Activated effector memory CD4-positive, alpha-beta T cell treated with anti-CD3 and anti-CD28 coated beads, Interleukin-2, amount 50 U/mL, for 16 hours (primary cell): ENCODE results near the gene SYCE3.
A peak's percentile ranks its signal among the peaks of the same experiment; 100 is the strongest.

Experiments
- DNase-seq: peaks from one replicate; pipeline ENCODE4 v3.0.0-alpha.2; 2020

The SYCE3 gene

DNA sequence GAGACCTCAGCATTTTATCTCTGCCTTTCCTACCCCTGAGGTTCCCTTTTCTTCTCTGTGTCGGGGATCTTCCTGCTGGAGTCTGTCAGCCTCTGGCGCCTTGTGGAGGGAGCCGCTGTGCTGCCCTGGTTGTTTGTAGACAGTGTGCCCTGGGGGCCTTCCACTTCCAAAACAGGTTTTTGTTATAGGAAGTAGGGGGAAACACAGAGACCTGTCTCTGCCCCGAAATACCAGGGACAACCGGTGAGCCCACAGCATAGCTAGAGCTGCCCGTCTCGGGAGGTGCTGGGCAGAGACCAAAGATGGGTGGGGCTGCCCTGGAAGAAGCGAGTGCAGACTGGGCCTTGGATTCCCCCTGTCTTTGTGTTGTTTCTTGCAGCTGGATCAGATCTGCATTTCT is 46.7 kb downstream of the SYCE3 start:
- DNase-seq: no peak

DNA sequence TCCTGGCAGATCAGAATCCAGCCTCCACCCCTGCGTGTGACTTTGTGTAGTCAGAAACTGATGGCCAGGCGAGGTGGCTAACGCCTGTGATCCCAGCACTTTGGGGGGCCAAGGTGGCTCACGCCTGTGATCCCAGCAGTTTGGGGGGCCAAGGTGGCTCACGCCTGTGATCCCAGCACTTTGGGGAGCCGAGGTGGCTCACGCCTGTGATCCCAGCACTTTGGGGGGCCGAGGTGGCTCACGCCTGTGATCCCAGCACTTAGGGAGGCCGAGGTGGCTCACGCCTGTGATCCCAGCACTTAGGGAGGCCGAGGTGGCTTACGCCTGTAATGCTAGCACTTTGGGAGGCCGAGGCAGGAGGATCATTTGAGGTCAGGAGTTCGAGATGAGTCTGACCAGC is 49.5 kb downstream of the SYCE3 start:
- no peak for DNase-seq

DNA sequence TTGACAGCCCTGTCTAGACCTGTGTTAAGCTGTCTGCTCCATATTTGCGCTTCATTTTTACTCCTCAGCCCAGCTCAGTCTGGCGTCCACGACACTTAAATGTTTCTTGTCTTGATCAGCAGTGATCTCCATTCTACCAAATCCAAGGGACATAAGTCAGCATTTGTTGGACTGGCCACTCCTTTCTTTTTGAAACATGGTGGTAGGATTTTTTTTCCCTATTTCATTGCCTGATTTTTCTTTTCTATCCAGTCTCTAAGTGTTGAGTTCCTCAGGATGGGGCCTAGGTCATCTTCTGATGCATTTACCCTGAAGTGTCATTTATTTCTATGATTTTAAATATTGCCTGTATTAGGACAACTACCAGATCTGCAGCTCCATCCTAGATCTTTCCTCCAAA is 53.8 kb downstream of the SYCE3 start:
- DNase-seq: no peak

DNA sequence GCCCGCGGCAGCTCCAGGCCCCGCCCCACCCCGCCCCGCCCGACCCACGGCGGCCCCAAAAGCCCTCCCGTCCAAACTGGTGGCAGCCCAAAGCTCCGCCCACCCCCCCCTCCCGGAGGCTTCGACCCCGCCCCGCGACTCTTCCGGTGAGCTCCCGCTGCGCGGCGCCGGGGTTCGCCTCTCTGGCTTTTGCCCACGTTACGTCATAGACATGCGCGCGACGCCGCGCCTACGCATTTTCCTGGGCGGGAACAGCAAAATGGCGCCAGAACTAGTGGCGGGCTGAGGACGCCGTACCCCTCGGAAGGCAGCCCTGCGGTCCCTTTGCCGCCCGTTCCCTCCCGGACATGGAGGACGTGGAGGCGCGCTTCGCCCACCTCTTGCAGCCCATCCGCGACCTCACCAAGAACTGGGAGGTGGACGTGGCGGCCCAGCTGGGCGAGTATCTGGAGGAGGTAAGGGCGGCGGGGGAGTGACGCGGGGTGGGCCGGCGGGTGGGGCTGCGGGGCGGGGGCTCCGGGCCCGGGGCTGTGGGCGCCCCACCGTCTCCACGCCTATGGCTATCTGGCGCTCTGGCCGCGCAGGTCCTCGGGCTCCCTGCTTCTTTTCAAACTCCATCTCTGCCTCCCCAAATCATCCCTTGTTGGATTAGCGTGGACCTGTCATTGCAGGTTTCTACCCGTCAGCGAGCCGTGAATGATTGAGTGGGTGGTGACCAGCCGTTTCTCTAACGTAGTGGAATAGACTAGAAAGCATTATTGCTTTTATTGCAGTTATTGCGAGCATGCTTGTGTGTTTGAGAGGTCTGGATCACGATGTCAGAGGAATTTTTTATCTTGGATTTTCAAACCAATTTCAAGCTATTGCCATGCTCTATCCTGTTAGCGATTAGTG is 54.5 kb downstream of the SYCE3 start, which contains the start of gene NCAPH2:
TSS of gene NCAPH2 (plus strand) at position 234 of the 894 bp plus-strand sequence. CDS start at position 348, 114 bp downstream.
- peak; percentile 100 for DNase-seq

GRCh38 chr22:50507421-50507990 is 55.2 kb downstream of the SYCE3 start, which contains the start of gene LMF2:
Gene LMF2, minus strand, starts transcription at chr22:50507702. Its CDS starts 27 bp downstream, at chr22:50507675.
- DNase-seq: peak; percentile 97

GRCh38 chr22:50506611-50507420 is 55.9 kb downstream of the SYCE3 start:
- DNase-seq: no peak

DNA sequence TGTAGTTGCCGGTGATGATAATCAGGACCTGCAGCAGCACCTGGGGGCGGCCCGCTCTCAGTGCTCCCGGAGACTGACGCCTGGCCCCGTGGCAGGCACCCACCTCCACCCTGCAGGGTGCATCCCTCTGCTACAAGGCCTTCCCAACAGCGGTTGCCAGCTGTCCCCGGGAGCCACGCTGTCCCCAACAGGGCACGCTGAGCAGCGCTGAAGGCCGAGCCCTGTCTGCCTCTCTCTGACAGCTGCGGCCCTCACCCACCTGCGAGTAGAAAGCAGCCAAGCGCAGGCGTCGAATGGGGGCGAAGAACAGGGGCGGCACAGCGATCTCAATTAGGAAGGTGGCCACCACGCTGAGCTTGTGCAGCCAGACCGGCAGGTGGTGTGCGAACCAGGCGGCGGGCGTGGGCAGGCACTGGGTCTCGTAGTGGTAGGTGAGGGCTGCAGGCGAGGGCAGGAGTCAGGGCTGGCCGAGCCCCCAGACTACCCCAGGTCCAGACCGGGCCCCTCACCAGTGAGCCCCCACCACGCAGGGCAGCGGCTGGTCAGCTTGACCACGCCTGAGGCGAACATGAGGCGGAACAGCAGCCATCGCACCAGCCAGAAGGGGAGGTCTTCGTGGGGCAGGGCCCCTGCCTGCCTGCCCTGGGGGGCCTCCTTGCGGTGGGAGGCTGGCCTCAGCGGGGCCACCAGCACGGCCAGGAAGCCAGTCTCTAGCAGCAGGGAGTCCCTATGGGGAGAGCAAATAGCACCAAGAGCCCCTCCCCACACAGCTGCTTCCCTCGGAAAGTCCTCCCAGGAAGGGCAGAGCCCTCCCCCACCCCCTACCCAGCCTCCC is 56.7 kb downstream of the SYCE3 start:
- no peak for DNase-seq

DNA sequence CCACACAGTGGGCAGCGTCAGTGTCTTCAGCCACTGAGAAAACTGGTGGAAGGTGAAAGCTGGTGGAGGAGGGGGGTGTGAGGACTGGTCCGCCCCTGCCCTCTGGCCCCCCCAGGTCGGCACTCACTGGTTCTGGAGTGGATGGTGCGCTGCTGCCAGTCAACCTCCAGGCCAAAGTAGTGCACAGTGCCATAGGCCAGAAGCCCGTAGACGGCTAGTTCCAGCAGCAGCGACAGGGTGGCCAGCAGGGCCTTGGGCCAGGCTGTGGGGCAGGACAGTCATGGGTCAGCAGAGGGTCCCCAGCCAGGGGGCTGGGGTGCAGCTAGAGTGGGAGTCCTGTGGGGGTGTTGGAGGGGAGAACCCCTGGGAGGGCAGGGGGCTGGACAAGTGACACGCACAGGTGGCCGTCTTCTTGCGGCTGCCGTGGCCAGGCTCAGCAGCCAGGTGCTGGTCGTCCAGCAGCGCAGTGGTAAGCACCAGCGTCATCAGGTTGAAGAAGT is 57.4 kb downstream of the SYCE3 start:
- no peak for DNase-seq

DNA sequence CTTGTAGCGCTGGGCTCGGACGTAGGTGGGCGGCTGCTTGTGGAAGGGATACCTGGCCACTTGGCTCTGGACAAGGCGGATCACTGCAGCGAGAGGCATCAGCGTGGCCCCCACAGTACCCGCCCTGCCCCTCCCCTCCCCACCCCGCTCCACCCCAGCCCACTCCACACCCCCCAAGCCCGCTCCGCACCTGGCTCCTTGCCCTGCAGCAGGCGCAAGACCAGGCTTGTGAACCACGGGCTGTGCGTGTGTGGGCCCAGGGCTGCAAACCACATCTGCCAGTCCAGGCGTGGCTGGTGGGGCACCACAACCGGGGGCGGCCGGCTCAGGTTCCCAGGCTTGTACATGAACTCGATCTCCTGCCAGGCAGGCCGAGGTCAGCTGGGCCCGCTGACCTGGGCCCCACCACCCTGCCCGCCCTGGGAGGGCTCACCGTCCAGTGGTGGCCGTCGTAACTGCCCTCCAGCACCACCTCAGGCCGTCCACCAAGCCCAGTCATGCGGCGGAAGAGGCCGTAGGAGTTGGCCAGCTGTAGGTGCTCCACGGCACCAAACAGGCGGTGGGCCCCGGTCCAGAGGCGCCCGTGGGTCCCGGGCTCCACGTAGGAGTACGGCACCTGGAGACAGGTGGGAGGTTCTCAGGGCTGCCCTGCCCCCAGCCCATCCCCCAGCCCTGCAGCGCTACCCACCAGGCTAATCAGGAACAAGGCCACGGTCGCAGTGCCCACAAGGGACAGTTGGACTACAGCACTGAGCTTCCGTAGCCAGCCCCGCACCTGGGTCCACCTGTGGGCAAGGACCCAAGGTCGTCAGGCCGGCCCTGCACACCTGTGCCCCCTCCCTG is 58.1 kb downstream of the SYCE3 start:
- no peak for DNase-seq

- no peak for DNase-seq
Measured at GRCh38 chr22:50503475-50504145, 59.1 kb downstream of the SYCE3 start.

DNA sequence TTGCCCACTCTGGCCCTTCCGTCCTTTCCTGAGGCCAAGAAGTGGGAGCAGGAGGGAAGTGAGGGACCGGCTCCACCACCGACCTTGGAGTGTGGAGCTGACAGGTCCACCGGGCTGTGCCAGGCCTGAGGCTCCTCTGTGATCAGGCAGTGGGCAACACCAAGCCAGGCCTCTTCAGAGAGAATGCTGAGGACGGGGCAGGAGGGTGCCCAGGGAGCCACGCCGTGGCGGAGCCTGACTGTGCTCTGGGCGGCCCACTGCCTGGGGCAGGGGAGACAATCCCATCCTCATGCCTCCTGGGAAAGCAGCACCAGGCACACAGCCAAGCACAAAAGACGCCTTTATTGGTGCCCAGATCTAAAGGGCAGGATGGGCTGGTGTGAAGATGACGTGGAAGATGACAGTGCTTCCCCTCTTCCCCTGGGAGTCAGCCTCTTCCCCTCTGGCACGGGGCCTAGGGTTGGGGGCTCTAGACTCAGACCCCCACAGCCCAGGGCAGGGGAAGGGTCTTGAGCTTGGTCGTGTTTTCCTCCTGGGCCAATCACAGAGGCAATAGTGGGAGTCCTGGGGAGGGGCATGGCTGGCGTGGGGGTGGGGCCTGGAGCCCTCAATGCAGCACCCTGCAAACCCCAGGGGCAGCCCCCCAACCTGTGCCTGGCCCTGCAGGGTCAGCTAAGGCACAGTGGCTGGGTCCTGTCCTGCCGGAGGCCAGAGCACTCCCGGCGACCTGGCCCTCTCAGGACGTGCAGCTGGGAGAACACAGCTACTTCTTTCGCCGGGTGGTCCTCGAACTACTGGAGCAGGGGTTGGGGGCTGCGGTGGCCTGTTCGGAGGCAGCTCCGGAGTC is 59.9 kb downstream of the SYCE3 start:
- DNase-seq: no peak

GRCh38 chr22:50502096-50502495 is 60.6 kb downstream of the SYCE3 start:
- no peak for DNase-seq
